ENCODE results near the gene ROM1.
"Not testable (repeated sequence)": the region's sequence is repeated elsewhere in the genome, so short reads cannot be mapped to it uniquely, and the experiment has no call there.

Gene ROM1

DNA sequence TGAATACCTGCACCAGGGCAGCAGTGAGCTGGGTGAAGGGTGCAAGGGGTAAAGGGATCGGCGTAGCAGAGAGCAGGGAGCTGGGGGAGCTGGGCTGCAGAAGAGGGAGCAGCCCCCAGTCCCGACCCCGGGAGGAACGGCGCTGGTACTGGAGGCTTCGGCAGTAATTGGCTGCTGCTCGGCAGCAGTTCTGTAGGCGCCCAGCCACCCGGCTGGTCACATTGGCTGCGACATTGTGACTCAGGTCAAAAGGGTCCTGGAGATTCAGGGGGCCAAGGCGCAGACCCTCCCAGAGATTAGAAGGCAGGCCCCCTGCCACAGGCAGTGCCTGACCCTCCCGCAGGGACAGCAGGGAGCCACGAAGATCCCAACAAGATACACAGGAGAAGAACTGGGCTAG, 37.2 kb upstream of the ROM1 start:
- DNase-seq (ENCODE audit: insufficient read length, low spot score) (no peak), FAIRE-seq (no peak)
- TF ChIP-seq POLR2A (IDR thresholded peaks at IDR 0.05; ENCODE audit: low read depth, low read length): no peak

DNA sequence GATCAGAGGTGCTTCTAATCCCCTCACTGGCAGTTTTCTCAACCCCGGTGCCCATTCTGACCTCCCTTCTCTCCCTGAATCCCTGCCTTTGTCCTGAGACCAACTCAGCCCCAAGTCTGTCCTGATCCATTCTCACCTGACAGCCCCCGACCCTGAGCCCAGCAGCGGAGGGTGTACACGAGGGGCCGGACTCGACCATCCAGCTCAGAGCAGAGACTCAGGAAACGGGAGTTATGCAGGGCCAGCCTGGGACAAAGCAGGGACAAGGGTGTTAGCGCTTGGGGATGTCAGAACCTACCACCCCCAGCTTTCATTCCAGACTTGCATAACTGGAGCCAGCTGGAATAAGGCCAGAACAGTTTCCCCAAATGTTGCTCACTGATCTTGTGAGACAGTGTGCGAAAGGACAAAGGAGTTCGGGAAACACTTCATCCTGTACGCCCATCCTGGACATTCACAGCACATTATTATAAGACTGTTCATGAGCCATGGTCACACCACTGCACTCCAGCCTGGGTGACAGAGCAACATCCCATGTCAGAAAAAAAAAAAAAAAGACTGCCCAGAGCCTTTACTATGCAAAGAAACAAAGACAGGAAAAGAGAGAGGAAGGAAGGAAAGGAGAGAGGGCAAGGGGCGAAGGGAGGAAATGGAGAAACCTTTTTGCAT, 35.9 kb upstream of the ROM1 start:
- no peak for DNase-seq (ENCODE audit: insufficient read length, low spot score)
- no peak for TF ChIP-seq POLR2A (IDR thresholded peaks at IDR 0.05; ENCODE audit: low read depth, low read length)
- FAIRE-seq: no peak

DNA sequence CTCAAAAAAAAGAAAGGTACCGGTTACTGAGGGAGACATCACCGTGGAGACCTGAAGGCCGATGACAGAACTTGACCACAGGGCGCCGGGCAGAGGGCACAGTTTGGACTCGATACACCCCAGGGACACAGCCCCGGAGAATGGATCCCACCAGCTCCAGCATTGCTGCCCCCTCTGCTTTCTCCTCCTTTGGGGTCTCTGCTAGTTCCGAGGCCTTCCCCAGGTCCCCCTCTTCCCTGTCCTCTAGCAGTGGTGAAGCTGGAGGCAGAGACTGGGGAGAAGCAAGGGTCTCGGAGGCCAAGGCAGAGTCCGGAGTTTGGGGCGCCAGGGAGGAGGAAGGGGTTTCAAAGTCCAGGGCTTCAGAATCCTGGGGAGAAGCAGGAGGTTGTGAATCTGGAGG, 34.5 kb upstream of the ROM1 start:
- FAIRE-seq (no peak), DNase-seq (ENCODE audit: insufficient read length, low spot score) (no peak)
- TF ChIP-seq POLR2A (IDR thresholded peaks at IDR 0.05; ENCODE audit: low read depth, low read length): no peak

DNA sequence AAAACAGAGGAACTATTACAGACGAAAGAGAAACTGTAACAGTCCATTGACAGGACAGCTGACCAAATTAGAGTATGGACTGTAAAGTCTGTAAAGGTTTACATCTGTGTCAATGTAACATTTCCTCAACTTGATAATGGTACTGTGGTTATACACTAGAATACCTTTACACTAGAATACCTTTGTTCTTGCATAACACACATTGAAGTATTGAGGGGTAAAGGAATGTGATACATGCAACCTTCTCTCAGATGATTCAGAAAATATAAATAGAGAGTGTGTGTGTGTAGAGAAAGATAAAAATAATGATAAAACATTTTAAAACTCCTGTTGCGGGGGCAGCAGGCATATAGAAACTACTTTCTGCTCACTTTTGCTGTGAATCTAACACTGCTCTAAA, 33.8 kb upstream of the ROM1 start:
- DNase-seq (ENCODE audit: insufficient read length, low spot score) (no peak), FAIRE-seq (no peak)
- no peak for TF ChIP-seq POLR2A (IDR thresholded peaks at IDR 0.05; ENCODE audit: low read depth, low read length)

DNA sequence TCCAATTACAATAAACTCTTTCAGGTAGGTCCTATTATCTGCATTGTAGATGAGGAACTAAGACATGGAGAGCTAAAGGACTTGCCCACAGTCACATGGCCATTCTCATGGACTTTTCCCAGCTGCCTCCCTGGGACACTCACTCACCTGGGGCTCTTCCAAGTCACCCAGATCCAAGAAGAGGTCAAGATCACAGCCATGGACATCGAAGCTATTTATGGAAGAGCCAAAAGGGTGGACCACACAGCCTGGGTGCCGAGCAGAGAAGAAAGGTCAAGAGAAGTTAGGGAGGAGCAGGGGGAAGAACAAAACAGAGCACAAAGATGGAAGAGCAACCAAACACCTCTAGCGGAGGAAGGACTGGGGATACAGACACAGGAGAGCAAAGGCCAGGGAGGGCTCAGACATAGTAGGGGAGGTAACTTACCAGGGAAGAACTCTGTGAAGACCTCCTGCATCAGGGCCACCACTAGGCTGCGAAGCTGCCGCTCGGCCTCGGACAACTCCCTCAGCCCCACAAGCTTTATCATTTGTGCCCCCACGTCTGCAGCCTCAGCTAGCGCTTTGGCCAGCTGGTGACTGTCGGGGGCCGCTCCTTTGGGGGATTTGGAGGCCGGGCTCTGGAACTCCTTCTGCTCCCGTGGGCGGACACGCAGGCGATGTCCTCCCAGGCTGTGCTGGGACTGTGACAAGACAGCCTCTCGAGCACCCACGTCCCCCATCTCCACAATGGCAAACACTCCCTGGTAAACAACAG, 31.9 kb upstream of the ROM1 start:
- DNase-seq (ENCODE audit: insufficient read length, low spot score) (no peak), FAIRE-seq (no peak)
- TF ChIP-seq POLR2A (IDR thresholded peaks at IDR 0.05; ENCODE audit: low read depth, low read length): no peak

DNA sequence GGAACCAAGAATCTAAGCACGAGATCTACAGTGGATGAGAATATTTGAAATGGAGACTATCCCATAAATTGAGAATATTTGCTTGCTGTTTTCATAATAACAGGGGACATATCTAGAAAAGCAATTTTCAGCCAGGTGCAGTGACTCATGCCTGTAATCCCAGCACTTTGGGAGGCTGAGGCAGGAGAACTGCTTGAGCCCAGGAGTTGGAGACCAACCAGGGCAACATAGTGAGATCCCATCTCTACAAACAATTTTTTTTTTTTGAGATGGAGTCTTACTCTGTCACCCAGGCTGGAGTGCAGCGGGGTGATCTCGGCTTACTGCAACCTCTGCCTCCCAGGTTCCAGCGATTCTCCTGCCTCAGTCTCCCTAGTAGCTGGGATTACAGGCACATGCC, 31.3 kb upstream of the ROM1 start:
- not testable (repeated sequence) for FAIRE-seq; DNase-seq (ENCODE audit: insufficient read length, low spot score)

DNA sequence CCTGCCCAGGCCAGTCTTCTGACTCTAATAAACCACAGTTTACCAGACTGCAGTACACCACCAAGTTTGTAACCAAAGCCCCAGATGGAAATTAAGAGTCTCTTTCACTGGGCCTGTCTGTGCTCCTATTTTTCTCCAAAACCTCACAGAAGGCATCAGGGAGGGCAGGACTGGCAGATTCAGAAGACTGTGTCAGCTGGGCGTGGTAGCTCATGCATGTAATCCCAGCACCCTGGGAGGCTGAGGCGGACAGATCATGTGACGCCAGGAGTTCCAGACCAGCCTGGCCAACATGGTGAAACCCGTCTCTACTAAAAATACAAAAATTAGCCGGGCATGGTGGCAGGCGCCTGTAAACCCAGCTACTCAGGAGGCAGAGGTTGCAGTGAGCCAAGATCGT, 27.7 kb upstream of the ROM1 start:
- not testable (repeated sequence) for DNase-seq (ENCODE audit: insufficient read length, low spot score); FAIRE-seq

DNA sequence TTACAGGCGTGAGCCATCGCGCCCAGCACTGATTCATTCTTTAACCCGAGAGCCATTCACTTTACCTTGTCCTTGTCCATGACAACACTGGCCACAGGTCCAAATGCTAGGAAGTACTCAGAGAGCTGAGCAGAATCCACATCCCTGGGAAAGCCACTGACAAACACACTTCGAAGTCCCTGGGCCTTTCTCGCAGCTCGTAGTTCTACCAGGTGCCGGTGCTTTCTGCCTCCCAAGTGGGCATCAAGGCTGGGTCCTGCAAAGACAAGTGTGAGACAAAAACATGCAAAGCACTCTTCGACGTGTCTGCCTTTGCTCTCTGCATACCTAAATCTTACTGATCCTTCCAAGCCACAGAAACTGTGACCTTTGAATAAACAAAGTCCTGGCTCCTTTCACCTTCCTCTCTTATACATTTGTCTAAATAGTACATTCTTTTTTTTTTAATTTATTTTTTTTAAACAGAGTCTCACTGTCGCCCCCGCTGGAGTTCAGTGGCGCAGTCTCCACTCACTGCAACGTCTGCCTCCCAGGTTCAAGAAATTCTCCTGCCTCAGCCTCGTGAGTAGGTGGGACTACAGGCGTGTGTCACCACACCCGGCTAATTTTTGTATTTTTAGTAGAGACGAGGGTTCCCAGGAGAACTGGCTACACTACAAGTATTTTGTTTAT, 24.0 kb upstream of the ROM1 start:
- TF ChIP-seq POLR2A (IDR thresholded peaks at IDR 0.05; ENCODE audit: low read depth, low read length): no peak
- no peak for DNase-seq (ENCODE audit: insufficient read length, low spot score)
- FAIRE-seq: no peak

DNA sequence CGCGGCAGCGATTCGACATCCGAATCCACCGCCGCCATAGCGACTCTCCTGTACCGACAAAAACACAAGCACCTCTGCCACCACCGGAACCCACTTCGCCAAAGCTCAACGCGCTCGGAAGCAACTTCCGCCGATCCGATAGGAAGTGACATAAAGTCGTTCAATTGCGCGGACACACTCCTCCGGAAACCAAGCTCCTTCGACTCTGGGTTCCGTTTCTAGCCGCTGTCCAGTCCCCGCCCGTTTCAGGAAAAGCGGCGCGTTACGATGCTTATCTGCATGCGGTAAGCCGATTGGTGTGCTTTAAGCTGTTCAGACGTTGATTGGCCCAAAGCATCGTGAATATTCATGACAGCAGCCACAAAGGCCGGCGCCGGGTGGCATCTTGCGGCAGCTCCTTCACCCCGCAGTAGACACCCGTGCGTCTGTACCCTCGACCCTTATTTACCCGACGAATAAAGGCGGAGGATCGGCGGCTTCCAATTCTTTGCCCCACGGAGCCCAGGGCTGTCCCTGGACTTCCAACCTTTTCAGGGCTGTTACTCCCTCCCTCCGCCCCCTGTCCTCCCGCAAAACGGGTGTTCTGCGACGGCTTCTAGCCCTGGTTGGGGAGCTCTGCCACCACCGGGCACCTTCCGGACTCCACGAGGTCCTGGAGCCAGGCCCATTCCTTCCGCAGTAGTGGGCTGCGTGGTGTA, 21.5 kb upstream of the ROM1 start, which contains the start of gene TUT1:
TUT1 (minus strand) TSS at position 76 of the 698 bp plus-strand sequence; CDS start at position 38, 38 bp downstream.
- TF ChIP-seq POLR2A (IDR thresholded peaks at IDR 0.05; ENCODE audit: low read depth, low read length): peak; percentile 90
- DNase-seq (ENCODE audit: insufficient read length, low spot score) (peak; percentile 82), FAIRE-seq (peak; percentile 81)

DNA sequence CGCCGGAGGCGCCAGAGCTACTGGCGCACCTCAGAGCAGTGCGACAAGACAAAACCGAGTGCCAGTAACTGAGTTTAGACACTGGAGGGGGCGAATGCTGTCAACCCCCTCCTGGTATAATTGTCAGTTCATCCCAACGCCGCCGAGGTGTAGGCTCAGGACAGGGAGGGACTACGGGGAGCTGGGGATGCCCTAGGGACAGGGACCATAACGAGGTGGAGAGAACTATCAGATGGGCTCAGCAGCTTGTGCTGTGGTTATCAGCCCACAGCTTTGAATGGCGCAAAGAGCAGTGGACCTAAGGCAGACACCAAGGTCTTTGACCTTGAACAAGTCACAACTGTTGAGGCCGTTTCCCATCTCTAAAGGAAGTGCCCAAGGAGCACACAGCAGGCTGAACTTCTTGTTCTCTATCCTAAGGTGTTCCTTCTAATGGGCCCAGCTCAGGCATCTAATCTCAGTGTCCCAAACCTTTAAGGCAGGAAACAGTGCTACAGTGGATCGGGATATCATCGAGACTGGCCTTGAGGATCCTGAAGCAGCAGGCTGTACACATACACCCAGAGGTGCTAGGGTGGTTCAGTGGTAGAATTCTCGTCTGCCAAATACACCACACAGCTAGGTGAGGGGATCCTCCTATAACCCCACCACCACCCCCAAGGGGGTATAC, 20.8 kb upstream of the ROM1 start:
- no peak for FAIRE-seq

DNA sequence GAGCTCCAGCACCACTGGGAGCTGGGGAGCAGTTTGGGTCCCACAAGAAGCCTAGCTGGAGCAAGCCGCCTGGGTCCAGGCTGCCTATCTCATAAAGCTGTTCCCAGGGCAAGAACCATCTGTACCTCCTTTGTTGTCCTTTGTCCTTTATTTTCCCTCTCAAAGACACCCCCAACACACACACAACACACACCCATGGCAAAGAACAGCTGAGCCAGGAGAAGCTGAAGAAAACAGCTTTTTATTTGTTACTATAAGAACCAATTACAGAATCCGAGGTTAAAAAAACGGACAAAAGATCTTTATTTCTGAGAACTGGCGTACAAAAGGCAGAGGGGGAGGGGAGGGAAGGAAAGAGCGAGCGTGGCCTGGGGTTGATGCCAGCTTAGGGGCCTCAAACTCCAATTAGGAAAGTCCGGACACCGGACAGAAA, 20.1 kb upstream of the ROM1 start:
- FAIRE-seq (no peak), DNase-seq (ENCODE audit: insufficient read length, low spot score) (no peak)
- TF ChIP-seq POLR2A (IDR thresholded peaks at IDR 0.05; ENCODE audit: low read depth, low read length): no peak

More for the DNA sequence above, 20.8 kb upstream of the ROM1 start:
- no peak for DNase-seq (ENCODE audit: insufficient read length, low spot score)
- no peak for TF ChIP-seq POLR2A (IDR thresholded peaks at IDR 0.05; ENCODE audit: low read depth, low read length)

DNA sequence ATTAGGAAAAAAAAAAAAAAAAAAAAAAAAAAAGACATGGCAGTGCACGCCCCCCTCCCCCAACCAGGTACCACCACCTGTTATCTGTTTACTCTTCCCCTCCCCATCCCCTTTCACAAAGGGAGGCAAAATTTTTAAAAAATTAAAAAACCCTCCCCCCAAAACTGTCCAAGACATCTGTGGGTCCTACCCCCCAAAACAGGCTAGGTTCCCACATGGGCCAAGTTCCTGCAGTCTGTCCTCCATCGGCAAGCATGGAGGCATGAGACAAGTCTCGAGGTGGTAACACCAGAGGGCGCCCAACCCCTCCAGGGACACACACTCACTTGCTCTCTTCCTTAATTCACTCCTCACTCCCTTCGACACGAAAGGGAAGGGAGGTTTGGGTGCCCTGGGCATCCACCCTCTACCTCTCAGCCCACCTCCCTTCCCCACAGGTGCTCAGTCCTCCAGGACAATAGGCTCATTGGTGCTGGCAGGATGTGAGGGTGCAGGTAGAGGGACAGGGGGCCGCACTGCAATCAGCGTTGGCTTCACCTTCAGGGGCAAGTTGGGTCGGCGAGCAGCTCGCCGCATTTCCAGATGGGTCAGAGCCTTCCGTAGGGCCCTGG, 19.5 kb upstream of the ROM1 start:
- DNase-seq (ENCODE audit: insufficient read length, low spot score) (peak; percentile 61), FAIRE-seq (no peak)
- TF ChIP-seq POLR2A (IDR thresholded peaks at IDR 0.05; ENCODE audit: low read depth, low read length): no peak

DNA sequence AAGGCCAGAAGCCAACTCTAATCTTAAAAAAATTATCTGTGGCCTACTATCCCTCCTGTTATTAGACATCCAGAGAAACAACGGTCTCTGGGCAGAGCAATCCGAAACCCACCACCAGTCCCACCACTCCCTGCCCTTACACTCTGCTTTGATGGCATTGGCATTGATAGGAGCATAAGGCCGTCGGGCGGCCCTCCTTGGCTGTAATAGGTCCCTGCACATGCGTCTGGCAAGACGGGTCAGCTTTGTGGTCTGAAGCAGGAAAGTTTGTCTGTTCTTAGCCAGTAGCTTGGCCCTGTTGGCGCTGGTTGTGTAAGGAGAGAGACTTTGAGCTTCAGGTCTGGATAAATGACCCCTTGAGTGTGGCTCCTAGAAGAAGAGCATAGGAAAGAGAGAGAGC, 17.9 kb upstream of the ROM1 start:
- DNase-seq (ENCODE audit: insufficient read length, low spot score) (no peak), FAIRE-seq (no peak)
- no peak for TF ChIP-seq POLR2A (IDR thresholded peaks at IDR 0.05; ENCODE audit: low read depth, low read length)

Measured in H54 (cell line).